MV-4-11 (cell line): ENCODE results near the gene ZNF646.

Source experiments
- DNase-seq: peaks from one replicate; lab custom pipeline; 2025; lab: John Stamatoyannopoulos, UW

The ZNF646 gene

GRCh38 chr16:31130899-31131298, 56.7 kb downstream of the ZNF646 start:
- no peak for DNase-seq

- no peak for DNase-seq
These were observed 57.2 kb downstream of the ZNF646 start for GRCh38 chr16:31131416-31131815.

GRCh38 chr16:31131841-31132271, 57.6 kb downstream of the ZNF646 start:
- DNase-seq = no peak

- no peak for DNase-seq
These were observed 58.2 kb downstream of the ZNF646 start for GRCh38 chr16:31132303-31132979.

- no peak for DNase-seq
These were observed 58.9 kb downstream of the ZNF646 start for GRCh38 chr16:31133046-31133501.
